Measurements from ENCODE around the gene CNRIP1.
A peak's percentile ranks its signal among the peaks of the same experiment; 100 is the strongest.

The CNRIP1 gene, protein sequence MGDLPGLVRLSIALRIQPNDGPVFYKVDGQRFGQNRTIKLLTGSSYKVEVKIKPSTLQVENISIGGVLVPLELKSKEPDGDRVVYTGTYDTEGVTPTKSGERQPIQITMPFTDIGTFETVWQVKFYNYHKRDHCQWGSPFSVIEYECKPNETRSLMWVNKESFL

GRCh38 chr2:68319398-68320117, at the start of gene CNRIP1:
Gene CNRIP1, minus strand, starts transcription at chr2:68319949. Its CDS starts 549 bp downstream, at chr2:68319400.
- Histone ChIP-seq H3K36me3 (ENCODE audit: control insufficient read depth, insufficient read depth, low read length) (no peaks in the 10 kb centered on the region), H3K9me3 (ENCODE audit: control insufficient read depth, insufficient read depth, low read length) (no peaks in the 10 kb centered on the region), H3K27me3 (ENCODE audit: control insufficient read depth, insufficient read depth, low read length) (peaks cover 42% of the 10 kb centered on the region), H3K4me3 (ENCODE audit: low read depth, low read length) (peak within 1 kb of the TSS; percentile 68), H3K9ac (ENCODE audit: low read depth, low read length) (no peak within 1 kb of the TSS), H3K4me1 (ENCODE audit: control insufficient read depth, insufficient read depth, low read length) (peaks cover 12% of the 10 kb centered on the region), H3K27ac (ENCODE audit: low read depth, low read length) (no peak within 1 kb of the TSS)

DNA sequence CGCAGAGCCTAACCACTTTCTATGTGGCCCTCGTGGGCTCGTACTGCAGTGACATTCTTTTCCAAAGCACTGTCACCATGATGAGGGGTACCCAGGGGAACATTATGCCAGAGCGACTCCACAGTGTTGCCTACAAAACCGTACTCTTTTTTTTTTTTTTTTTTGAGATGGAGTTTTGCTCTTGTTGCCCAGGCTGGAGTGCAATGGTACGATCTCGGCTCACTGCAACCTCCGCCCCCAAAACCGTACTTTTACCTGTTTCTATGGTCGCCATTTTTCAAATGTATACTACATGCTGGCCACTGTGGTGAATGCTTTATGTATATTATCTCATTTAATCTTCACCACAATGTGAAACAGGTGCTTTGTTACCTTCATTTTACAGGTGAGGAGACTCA, 49.6 kb upstream of the CNRIP1 start:
- H3K9me3 ChIP-seq (ENCODE audit: control insufficient read depth, insufficient read depth, low read length): no peaks in the 10 kb centered on the region
- H3K4me3 ChIP-seq (ENCODE audit: low read depth, low read length): no peak overlapping the region
- H3K27ac ChIP-seq (ENCODE audit: low read depth, low read length): no peak overlapping the region
- no peaks in the 10 kb centered on the region for H3K4me1 ChIP-seq (ENCODE audit: control insufficient read depth, insufficient read depth, low read length)
- no peaks in the 10 kb centered on the region for H3K36me3 ChIP-seq (ENCODE audit: control insufficient read depth, insufficient read depth, low read length)
- no peak overlapping the region for H3K9ac ChIP-seq (ENCODE audit: low read depth, low read length)
- H3K27me3 ChIP-seq (ENCODE audit: control insufficient read depth, insufficient read depth, low read length): no peaks in the 10 kb centered on the region

GRCh38 chr2:68368654-68369336, 49.0 kb upstream of the CNRIP1 start:
- no peak overlapping the region for H3K9ac ChIP-seq (ENCODE audit: low read depth, low read length)
- no peak overlapping the region for H3K4me3 ChIP-seq (ENCODE audit: low read depth, low read length)
- H3K27me3 ChIP-seq (ENCODE audit: control insufficient read depth, insufficient read depth, low read length): no peaks in the 10 kb centered on the region
- H3K27ac ChIP-seq (ENCODE audit: low read depth, low read length): no peak overlapping the region
- no peaks in the 10 kb centered on the region for H3K9me3 ChIP-seq (ENCODE audit: control insufficient read depth, insufficient read depth, low read length)
- H3K4me1 ChIP-seq (ENCODE audit: control insufficient read depth, insufficient read depth, low read length): no peaks in the 10 kb centered on the region
- no peaks in the 10 kb centered on the region for H3K36me3 ChIP-seq (ENCODE audit: control insufficient read depth, insufficient read depth, low read length)

DNA sequence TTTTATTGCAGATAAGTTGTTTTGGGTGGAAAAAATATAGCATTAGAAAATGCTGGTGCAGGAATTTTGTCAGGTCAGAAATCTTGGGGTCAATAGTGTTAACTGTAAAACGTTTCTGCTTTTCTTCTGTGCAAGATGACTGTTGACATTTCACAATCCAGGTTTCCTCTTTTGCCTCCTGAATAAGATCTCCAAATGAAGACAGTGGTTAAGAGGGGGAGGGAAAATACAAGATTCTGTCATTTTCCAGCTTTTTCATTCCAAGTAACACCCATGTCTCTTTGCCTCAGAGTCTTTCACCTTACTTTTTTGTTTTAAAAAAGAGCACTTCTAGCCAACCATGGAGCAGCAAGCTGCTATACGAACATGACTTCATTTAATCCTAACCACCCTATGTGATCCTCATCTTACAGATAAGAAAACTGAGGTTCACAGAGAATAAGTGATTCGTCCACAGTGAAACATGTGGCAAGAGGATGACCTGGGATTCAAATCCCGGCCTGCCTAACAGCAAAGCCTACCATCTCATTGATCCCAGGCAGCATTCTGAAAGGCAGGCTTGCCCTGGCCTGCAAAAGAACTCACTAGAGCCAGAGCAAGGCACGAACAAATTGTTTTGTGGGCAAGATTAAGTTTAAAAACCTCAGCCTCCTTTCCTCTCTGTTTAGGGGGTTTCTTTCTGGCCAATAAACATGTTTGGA, 48.4 kb upstream of the CNRIP1 start:
- Histone ChIP-seq H3K36me3 (ENCODE audit: control insufficient read depth, insufficient read depth, low read length) (no peaks in the 10 kb centered on the region), H3K9ac (ENCODE audit: low read depth, low read length) (no peak overlapping the region), H3K4me1 (ENCODE audit: control insufficient read depth, insufficient read depth, low read length) (no peaks in the 10 kb centered on the region), H3K4me3 (ENCODE audit: low read depth, low read length) (no peak overlapping the region), H3K27me3 (ENCODE audit: control insufficient read depth, insufficient read depth, low read length) (no peaks in the 10 kb centered on the region), H3K27ac (ENCODE audit: low read depth, low read length) (no peak overlapping the region), H3K9me3 (ENCODE audit: control insufficient read depth, insufficient read depth, low read length) (no peaks in the 10 kb centered on the region)

DNA sequence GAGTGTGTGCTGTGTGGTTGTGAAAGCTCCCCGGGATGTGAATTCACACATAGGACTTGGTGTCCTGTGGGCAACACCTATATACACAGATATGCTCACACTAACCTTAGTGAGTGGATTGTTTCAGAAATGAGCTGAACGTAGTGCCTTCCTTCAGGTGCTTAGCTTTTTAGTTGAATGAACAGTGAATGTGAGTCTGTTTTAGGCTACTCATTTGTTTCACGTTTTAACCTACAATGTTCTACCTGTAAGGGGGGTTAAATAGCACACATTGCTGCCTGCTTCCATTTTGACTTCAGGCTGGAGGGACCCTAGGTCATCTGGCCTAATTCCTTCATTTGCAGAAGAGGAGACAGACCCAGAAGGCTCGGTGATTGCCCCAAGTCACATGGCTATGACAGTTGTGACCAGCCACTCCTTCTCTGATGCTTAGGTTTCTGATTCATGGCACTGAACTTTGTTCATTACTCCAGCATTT, 46.4 kb upstream of the CNRIP1 start:
- H3K4me3 ChIP-seq (ENCODE audit: low read depth, low read length): no peak overlapping the region
- no peak overlapping the region for H3K9ac ChIP-seq (ENCODE audit: low read depth, low read length)

GRCh38 chr2:68365087-68365486, 45.3 kb upstream of the CNRIP1 start, which contains the start of gene PLEK:
Gene PLEK, plus strand, starts transcription at chr2:68365282. Its CDS starts 70 bp downstream, at chr2:68365352.
- H3K4me3 ChIP-seq (ENCODE audit: low read depth, low read length): no peak within 1 kb of the TSS

More for the DNA sequence above, 46.4 kb upstream of the CNRIP1 start:
- Histone ChIP-seq H3K9me3 (ENCODE audit: control insufficient read depth, insufficient read depth, low read length) (no peaks in the 10 kb centered on the region), H3K4me1 (ENCODE audit: control insufficient read depth, insufficient read depth, low read length) (no peaks in the 10 kb centered on the region), H3K27ac (ENCODE audit: low read depth, low read length) (no peak overlapping the region), H3K36me3 (ENCODE audit: control insufficient read depth, insufficient read depth, low read length) (no peaks in the 10 kb centered on the region), H3K27me3 (ENCODE audit: control insufficient read depth, insufficient read depth, low read length) (peaks cover 10% of the 10 kb centered on the region)

GRCh38 chr2:68363721-68364120, 44.0 kb upstream of the CNRIP1 start:
- Histone ChIP-seq H3K36me3 (ENCODE audit: control insufficient read depth, insufficient read depth, low read length) (no peaks in the 10 kb centered on the region), H3K27ac (ENCODE audit: low read depth, low read length) (no peak overlapping the region), H3K4me1 (ENCODE audit: control insufficient read depth, insufficient read depth, low read length) (no peaks in the 10 kb centered on the region), H3K9ac (ENCODE audit: low read depth, low read length) (no peak overlapping the region), H3K9me3 (ENCODE audit: control insufficient read depth, insufficient read depth, low read length) (no peaks in the 10 kb centered on the region), H3K27me3 (ENCODE audit: control insufficient read depth, insufficient read depth, low read length) (peaks cover 10% of the 10 kb centered on the region), H3K4me3 (ENCODE audit: low read depth, low read length) (no peak overlapping the region)

More at GRCh38 chr2:68365087-68365486, 45.3 kb upstream of the CNRIP1 start, which contains the start of gene PLEK:
- Histone ChIP-seq H3K9ac (ENCODE audit: low read depth, low read length) (no peak within 1 kb of the TSS), H3K36me3 (ENCODE audit: control insufficient read depth, insufficient read depth, low read length) (no peaks in the 10 kb centered on the region), H3K9me3 (ENCODE audit: control insufficient read depth, insufficient read depth, low read length) (no peaks in the 10 kb centered on the region), H3K27ac (ENCODE audit: low read depth, low read length) (no peak within 1 kb of the TSS), H3K4me1 (ENCODE audit: control insufficient read depth, insufficient read depth, low read length) (no peaks in the 10 kb centered on the region), H3K27me3 (ENCODE audit: control insufficient read depth, insufficient read depth, low read length) (peaks cover 10% of the 10 kb centered on the region)

GRCh38 chr2:68362749-68363148, 43.0 kb upstream of the CNRIP1 start:
- H3K27ac ChIP-seq (ENCODE audit: low read depth, low read length): no peak overlapping the region
- peaks cover 10% of the 10 kb centered on the region for H3K27me3 ChIP-seq (ENCODE audit: control insufficient read depth, insufficient read depth, low read length)
- no peaks in the 10 kb centered on the region for H3K36me3 ChIP-seq (ENCODE audit: control insufficient read depth, insufficient read depth, low read length)
- no peak overlapping the region for H3K9ac ChIP-seq (ENCODE audit: low read depth, low read length)
- no peaks in the 10 kb centered on the region for H3K9me3 ChIP-seq (ENCODE audit: control insufficient read depth, insufficient read depth, low read length)
- H3K4me3 ChIP-seq (ENCODE audit: low read depth, low read length): no peak overlapping the region
- H3K4me1 ChIP-seq (ENCODE audit: control insufficient read depth, insufficient read depth, low read length): no peaks in the 10 kb centered on the region

DNA sequence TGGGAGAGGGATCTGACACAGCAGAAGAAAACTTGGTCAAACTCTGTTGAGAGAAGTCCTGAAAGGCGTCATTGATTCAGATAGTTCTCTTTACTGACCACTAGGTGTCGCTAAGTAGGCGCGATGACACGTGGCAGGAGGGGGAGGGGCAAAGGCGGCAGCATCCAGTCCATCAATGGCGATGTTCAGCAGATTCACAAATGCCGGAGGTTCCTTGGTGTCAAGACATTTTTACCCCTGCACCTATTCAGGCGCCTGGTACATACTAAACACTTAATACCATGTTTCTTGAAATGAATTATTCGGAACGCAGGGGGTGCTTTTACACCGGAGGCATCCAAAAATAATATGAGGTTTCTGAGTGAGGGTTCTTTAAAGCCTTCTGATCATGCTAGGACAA, 42.3 kb upstream of the CNRIP1 start:
- Histone ChIP-seq H3K4me3 (ENCODE audit: low read depth, low read length) (no peak overlapping the region), H3K36me3 (ENCODE audit: control insufficient read depth, insufficient read depth, low read length) (no peaks in the 10 kb centered on the region), H3K4me1 (ENCODE audit: control insufficient read depth, insufficient read depth, low read length) (no peaks in the 10 kb centered on the region), H3K9me3 (ENCODE audit: control insufficient read depth, insufficient read depth, low read length) (no peaks in the 10 kb centered on the region), H3K27me3 (ENCODE audit: control insufficient read depth, insufficient read depth, low read length) (peaks cover 10% of the 10 kb centered on the region), H3K9ac (ENCODE audit: low read depth, low read length) (no peak overlapping the region), H3K27ac (ENCODE audit: low read depth, low read length) (no peak overlapping the region)

DNA sequence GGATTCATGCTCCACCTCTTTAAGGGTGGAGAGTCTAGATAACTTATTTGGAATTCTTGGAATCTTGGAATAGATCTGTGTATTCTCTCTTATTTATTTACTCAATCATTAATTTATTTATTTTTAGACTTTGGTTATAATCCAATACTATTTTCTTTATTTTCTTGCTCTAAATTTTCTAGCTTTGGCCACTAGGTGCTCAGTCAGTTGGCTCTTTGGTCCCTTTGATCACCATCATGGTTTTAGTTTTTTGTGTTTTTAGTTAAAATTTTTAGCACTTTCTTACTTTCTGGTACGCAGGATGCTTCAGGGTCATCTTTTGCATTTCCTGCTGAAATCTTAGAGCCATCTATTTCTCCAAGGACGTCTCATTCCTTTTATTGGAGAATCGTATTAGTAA, 40.1 kb upstream of the CNRIP1 start:
- Histone ChIP-seq H3K9ac (ENCODE audit: low read depth, low read length) (no peak overlapping the region), H3K4me3 (ENCODE audit: low read depth, low read length) (no peak overlapping the region), H3K4me1 (ENCODE audit: control insufficient read depth, insufficient read depth, low read length) (no peaks in the 10 kb centered on the region), H3K36me3 (ENCODE audit: control insufficient read depth, insufficient read depth, low read length) (no peaks in the 10 kb centered on the region), H3K27me3 (ENCODE audit: control insufficient read depth, insufficient read depth, low read length) (peaks cover 10% of the 10 kb centered on the region), H3K9me3 (ENCODE audit: control insufficient read depth, insufficient read depth, low read length) (no peaks in the 10 kb centered on the region), H3K27ac (ENCODE audit: low read depth, low read length) (no peak overlapping the region)

Measured in HUES48 (cell line).